IMR-90 (cell line): Measurements from ENCODE around the gene GKN2. TPM values are rescaled to one million over a fixed set of nuclear protein-coding genes. Genes with fewer than 3 reads are reported as not detected.

ENCODE experiments used
- ATAC-seq: fragments of 200-7000 bp; cut with Tn5 transposase; 2 replicates; pipeline ENCODE4 v1.9.1; 2020; ENCODE audit warnings: low read depth, mild to moderate bottlenecking, moderate library complexity
- BruUV-seq: library from RNA; stranded (reverse); fragments of 400-500 nt; replicated peaks from 2 replicates; lab custom pipeline; 2021; lab: Mats Ljungman, UMichigan
- CTCF ChIA-PET: fragments of 300-600 bp; formaldehyde crosslinking; extraction: SDS; loops from one replicate; lab custom pipeline; 2021; ENCODE audit warnings: antibody characterized with exemption; lab: Yijun Ruan, JAX
- POLR2A ChIA-PET: fragments of 300-600 bp; sonication (Branson Sonifier 250); formaldehyde crosslinking; loops from one replicate; lab custom pipeline; 2022; ENCODE audit warnings: antibody characterized with exemption; ENCODE audit not compliant: unreplicated experiment; lab: Charles Lee
- DNase-seq: peaks from one replicate; pipeline ENCODE4 v3.0.0; 2013
- H2AFZ ChIP-seq: replicated peaks from 2 replicates; pipeline ENCODE3; 2013; ENCODE audit warnings: low read length, mild to moderate bottlenecking; ENCODE audit not compliant: poor library complexity
- H2AK5ac ChIP-seq: 2 replicates; pipeline ENCODE4 v1.6.1; 2013; ENCODE audit warnings: low read depth, low read length, inconsistent platforms
- H2AK9ac ChIP-seq: replicated peaks from 2 replicates; pipeline ENCODE3; 2013; ENCODE audit warnings: mild to moderate bottlenecking, low read depth, low read length, moderate library complexity; ENCODE audit not compliant: poor library complexity
- H2BK120ac ChIP-seq: 2 replicates; pipeline ENCODE4 v1.6.1; 2013; ENCODE audit warnings: low read depth, low read length, inconsistent platforms
- H2BK15ac ChIP-seq: 3 replicates; pipeline ENCODE4 v1.6.1; 2013; ENCODE audit warnings: low read depth, low read length, inconsistent platforms
- H2BK20ac ChIP-seq: 2 replicates; pipeline ENCODE4 v1.6.1; 2013; ENCODE audit warnings: low read depth, mild to moderate bottlenecking, inconsistent platforms, low read length, moderate library complexity
- H2BK5ac ChIP-seq: 2 replicates; pipeline ENCODE4 v1.6.1; 2013; ENCODE audit warnings: mild to moderate bottlenecking, low read depth, low read length, inconsistent platforms; ENCODE audit not compliant: poor library complexity, severe bottlenecking
- H3K14ac ChIP-seq: replicated peaks from 2 replicates; pipeline ENCODE4 v1.6.1; 2013; ENCODE audit warnings: low read depth, low read length, inconsistent platforms
- H3K18ac ChIP-seq: 2 replicates; pipeline ENCODE4 v1.6.1; 2013; ENCODE audit warnings: low read depth, low read length, control low read depth
- H3K23ac ChIP-seq: 2 replicates; pipeline ENCODE4 v1.6.1; 2013; ENCODE audit warnings: low read depth, low read length, inconsistent platforms
- H3K27ac ChIP-seq: 2 replicates; pipeline ENCODE4 v1.5.1; 2013; ENCODE audit warnings: mild to moderate bottlenecking, control low read depth, low read length; ENCODE audit not compliant: insufficient read depth
- H3K27me3 ChIP-seq: 2 replicates; pipeline ENCODE4 v1.6.1; 2013; ENCODE audit warnings: low read length; ENCODE audit not compliant: control insufficient read depth, insufficient read depth
- H3K36me3 ChIP-seq: 2 replicates; pipeline ENCODE4 v1.6.1; 2013; ENCODE audit warnings: low read length, mixed read lengths; ENCODE audit not compliant: control insufficient read depth, insufficient read depth
- H3K4ac ChIP-seq: 2 replicates; pipeline ENCODE4 v1.6.1; 2013; ENCODE audit warnings: low read depth, low read length, inconsistent platforms
- H3K4me1 ChIP-seq: 2 replicates; pipeline ENCODE4 v1.6.1; 2013; ENCODE audit warnings: low read length, mixed read lengths; ENCODE audit not compliant: control insufficient read depth, insufficient read depth
- H3K4me2 ChIP-seq: 2 replicates; pipeline ENCODE4 v1.6.1; 2013; ENCODE audit warnings: low read depth, mild to moderate bottlenecking, control low read depth, low read length, moderate library complexity
- H3K4me3 ChIP-seq: 2 replicates; pipeline ENCODE4 v1.5.1; 2013; ENCODE audit warnings: low read depth, mild to moderate bottlenecking, control low read depth, low read length, moderate library complexity; ENCODE audit not compliant: insufficient read depth
- H3K56ac ChIP-seq: 2 replicates; pipeline ENCODE4 v1.6.1; 2013; ENCODE audit warnings: low read length, inconsistent platforms; ENCODE audit not compliant: insufficient read depth; ENCODE audit errors: extremely low read depth
- H3K79me1 ChIP-seq, 2 experiments: 2 replicates each; pipeline ENCODE4 v1.6.1; 2013; ENCODE audit warnings: low read length in 2 of 2, inconsistent platforms in 1 of 2, low read depth in 1 of 2
- H3K9ac ChIP-seq: 2 replicates; pipeline ENCODE4 v1.6.1; 2013; ENCODE audit warnings: low read depth, low read length, control low read depth
- H3K9me1 ChIP-seq: 2 replicates; pipeline ENCODE4 v1.6.1; 2013; ENCODE audit warnings: low read length, inconsistent platforms; ENCODE audit not compliant: insufficient read depth
- H3K9me3 ChIP-seq: 2 replicates; pipeline ENCODE4 v1.6.1; 2013; ENCODE audit warnings: low read length; ENCODE audit not compliant: control insufficient read depth, insufficient read depth
- H4K20me1 ChIP-seq: 2 replicates; pipeline ENCODE4 v1.6.1; 2013; ENCODE audit warnings: low read length, inconsistent platforms; ENCODE audit not compliant: insufficient read depth
- H4K5ac ChIP-seq: 2 replicates; pipeline ENCODE4 v1.6.1; 2013; ENCODE audit warnings: mild to moderate bottlenecking, low read depth, low read length, control low read depth
- H4K8ac ChIP-seq, 2 experiments: 2 replicates each; pipeline ENCODE4 v1.6.1; 2013; ENCODE audit warnings: low read depth in 2 of 2, low read length in 2 of 2, control low read depth in 1 of 2, inconsistent platforms in 1 of 2
- H4K91ac ChIP-seq: 2 replicates; pipeline ENCODE4 v1.6.1; 2013; ENCODE audit warnings: low read depth, low read length, inconsistent platforms; ENCODE audit not compliant: insufficient read depth
- FOS ChIP-seq: fragments of 150-350 bp; IDR thresholded peaks from 2 replicates; pipeline ENCODE4 v1.6.1; 2016; ENCODE audit warnings: low read depth, low read length
- RFX5 ChIP-seq: IDR thresholded peaks from 2 replicates; pipeline ENCODE4 v1.8.0; 2012; ENCODE audit warnings: low read depth, mild to moderate bottlenecking, low read length, moderate library complexity
- WGBS, 2 experiments: methylation state at CpG; one replicate each; pipeline versions ENCODE4 v1.1.5 to v1.1.7; 2013; ENCODE audit warnings: missing lambda C conversion rate in 2 of 2; ENCODE audit not compliant: insufficient read length in 1 of 2; ENCODE audit errors: extremely low coverage in 2 of 2; 5-methylcytosine and 5-hydroxymethylcytosine counted together
- dilution Hi-C: fragments of 300-500 bp; cut with HindIII; formaldehyde crosslinking; loops from one replicate; pipeline ENCODE4 v1.14.3; 2018; ENCODE audit warnings: low sequenced_read_pairs; ENCODE audit not compliant: unreplicated experiment
- in situ Hi-C: fragments of 300-500 bp; cut with MboI; formaldehyde crosslinking; loops from 3 replicates; pipeline ENCODE4 v1.14.3; 2019; ENCODE audit warnings: low sequenced_read_pairs, inconsistent platforms, mixed read lengths
- intact Hi-C: fragments of 100-400 bp; cut with micrococcal nuclease; formaldehyde crosslinking; loops from 2 replicates; pipeline ENCODE4 v1.10.0; 2022
- polyA plus RNA-seq, 3 experiments: library from polyadenylated mRNA; depleted of rRNA; stranded (reverse); fragments of >200 nt; gene quantifications; 2 replicates each; pipeline ENCODE4 v1.2.3, GENCODE V29; 2012; ENCODE audit warnings: low replicate concordance in 1 of 3
- total RNA-seq: library from RNA; depleted of rRNA; stranded (reverse); fragments of >200 nt; gene quantifications from 2 replicates; pipeline ENCODE4 v1.2.3, GENCODE V29; 2012

GKN2 gene
- total and polyA plus RNA-seq, 2 of the 4 experiments (the other 2 are of a cell fraction): not detected

GRCh38 chr2:68917034-68917718, 35.5 kb downstream of the GKN2 start:
- ATAC-seq (no peak), DNase-seq (no peak)
- H3K56ac ChIP-seq: no peak overlapping the region
- no peak overlapping the region for H3K4me3 ChIP-seq
- no peak overlapping the region for H2BK120ac ChIP-seq
- peaks cover 3% of the 10 kb centered on the region; the same call in 1 of the 2 replicates for H3K4me1 ChIP-seq
- H3K27me3 ChIP-seq: no peaks in the 10 kb centered on the region
- no peak overlapping the region for H2AK5ac ChIP-seq
- no peak overlapping the region for H3K14ac ChIP-seq
- H3K4me2 ChIP-seq: no peak overlapping the region
- no peak overlapping the region for H3K9ac ChIP-seq
- dilution Hi-C loops: no loop called here
- no peak overlapping the region for H2AK9ac ChIP-seq
- H3K9me3 ChIP-seq: no peaks in the 10 kb centered on the region; the same call in 1 of the 2 replicates
- H2BK5ac ChIP-seq: no peak overlapping the region
- no peak overlapping the region for H3K27ac ChIP-seq
- TF ChIP-seq FOS (peak; percentile 23; the same call in 1 of the 2 replicates), RFX5 (no peak)
- ChIA-PET POLR2A (no interaction called here), CTCF (interaction anchor here (0.9 to 1.6 kb wide), 2 partner anchors 8 to 165 kb away, joined by 3 to 5 read pairs; no protein-coding TSS in a partner anchor)
- no peak overlapping the region for H4K91ac ChIP-seq
- no peaks in the 10 kb centered on the region for H3K79me1 ChIP-seq
- no peaks in the 10 kb centered on the region for H4K20me1 ChIP-seq
- in situ Hi-C loops: loop anchor here (5.0 kb wide), 1 partner anchor 210 kb away; no protein-coding TSS in a partner anchor
- no peak overlapping the region for H2BK15ac ChIP-seq
- peaks cover 6% of the 10 kb centered on the region; the same call in 1 of the 2 replicates for H3K9me1 ChIP-seq
- no peak overlapping the region for H4K5ac ChIP-seq
- intact Hi-C loops: no loop called here
- H4K8ac ChIP-seq: no peak overlapping the region
- BruUV-seq: no TSS peak
- no peaks in the 10 kb centered on the region for H3K36me3 ChIP-seq
- H2BK20ac ChIP-seq: no peak overlapping the region
- H3K23ac ChIP-seq: no peak overlapping the region
- no peak overlapping the region for H2AFZ ChIP-seq
- no peak overlapping the region for H3K4ac ChIP-seq
- H3K18ac ChIP-seq: no peak overlapping the region
- WGBS, 2 experiments: no CpG with 5 or more reads among the region's 3 CpGs
